GM21381 (cell line): ENCODE measurements around the gene GOLGA6L10.
"Not testable (repeated sequence)": the region's sequence is repeated elsewhere in the genome, so short reads cannot be mapped to it uniquely, and the experiment has no call there.

Experiments
- ATAC-seq: cut with Tn5 transposase; IDR thresholded peaks from one replicate; pipeline ENCODE4 v1.9.1; 2021; ENCODE audit warnings: mild to moderate bottlenecking, moderate library complexity; ENCODE audit not compliant: unreplicated experiment

Gene GOLGA6L10

DNA sequence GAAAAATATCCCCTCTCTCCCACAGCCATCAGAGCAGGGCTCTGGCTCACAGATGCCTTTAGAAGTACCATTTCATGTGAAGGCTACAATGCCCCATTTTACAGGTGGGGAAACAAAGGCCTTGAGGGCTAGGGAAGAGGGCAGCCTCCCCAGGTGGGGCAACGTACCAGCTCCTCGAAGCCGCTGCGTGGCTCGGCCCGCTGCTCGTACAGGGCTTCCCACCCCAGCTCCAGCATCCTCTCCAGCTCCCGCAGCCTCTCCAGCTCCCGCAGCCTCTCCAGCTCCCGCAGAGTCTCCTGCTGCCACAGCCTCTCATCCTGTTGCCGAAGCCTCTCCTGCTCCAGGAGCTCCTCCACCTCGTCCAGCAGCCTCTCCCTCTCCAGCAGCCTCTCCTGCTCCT, 4.9 kb downstream of the GOLGA6L10 start:
- not testable (repeated sequence) for ATAC-seq

DNA sequence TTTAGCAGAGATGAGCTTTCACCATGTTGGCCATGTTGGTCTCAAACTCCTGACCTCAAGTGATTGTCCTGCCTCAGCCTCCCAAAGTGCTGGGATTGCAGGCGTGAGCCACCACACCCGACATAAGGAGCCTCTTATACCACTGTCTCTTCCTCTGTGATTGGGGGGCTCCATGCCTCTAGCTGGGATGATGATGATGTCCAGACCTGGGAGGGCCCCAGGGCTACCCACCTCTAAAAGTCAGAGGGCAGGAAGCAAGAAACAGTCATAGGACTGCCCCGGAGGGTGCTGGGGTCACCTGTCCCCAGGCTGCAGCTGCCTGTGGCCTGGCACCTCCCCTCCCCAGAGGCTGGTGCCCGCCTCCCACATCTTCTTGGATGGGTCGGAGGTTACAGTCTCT, 5.4 kb downstream of the GOLGA6L10 start:
- ATAC-seq = not testable (repeated sequence)

DNA sequence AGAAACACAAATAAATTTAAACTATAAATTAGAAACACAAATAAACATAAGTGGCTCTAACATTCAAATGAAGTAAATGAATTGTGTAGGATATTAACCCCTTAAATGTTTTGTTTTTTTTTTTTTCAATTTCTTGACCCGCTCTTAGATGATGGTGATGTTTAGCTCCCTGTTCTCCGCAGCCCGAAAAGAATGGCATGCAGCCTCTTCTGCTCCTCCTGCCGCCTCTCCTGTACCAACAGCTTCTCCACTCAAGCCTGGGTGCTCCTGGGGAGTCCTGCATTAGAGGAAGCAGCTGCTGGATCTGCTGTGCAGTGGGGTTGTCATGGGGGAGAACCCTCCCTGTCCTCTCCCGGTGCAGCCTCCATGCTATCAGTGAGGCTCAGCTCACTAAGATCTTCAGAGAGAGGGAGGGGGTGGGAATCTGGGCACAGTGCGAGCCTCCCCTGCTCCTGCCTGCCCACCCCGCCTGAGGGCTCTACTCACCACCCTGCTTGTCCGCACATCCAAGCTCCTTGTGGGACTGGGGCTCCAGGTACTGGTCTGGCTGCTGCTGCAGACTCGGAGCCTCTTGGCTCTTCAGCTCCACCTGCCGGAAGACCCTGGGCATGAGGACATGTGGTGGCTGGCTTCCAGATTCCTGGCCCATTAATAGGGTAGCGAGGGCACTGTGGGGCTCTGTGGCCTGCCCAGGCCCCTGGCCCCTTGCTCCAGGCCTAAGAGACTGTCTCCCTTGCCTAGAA, 6.5 kb downstream of the GOLGA6L10 start:
- not testable (repeated sequence) for ATAC-seq

DNA sequence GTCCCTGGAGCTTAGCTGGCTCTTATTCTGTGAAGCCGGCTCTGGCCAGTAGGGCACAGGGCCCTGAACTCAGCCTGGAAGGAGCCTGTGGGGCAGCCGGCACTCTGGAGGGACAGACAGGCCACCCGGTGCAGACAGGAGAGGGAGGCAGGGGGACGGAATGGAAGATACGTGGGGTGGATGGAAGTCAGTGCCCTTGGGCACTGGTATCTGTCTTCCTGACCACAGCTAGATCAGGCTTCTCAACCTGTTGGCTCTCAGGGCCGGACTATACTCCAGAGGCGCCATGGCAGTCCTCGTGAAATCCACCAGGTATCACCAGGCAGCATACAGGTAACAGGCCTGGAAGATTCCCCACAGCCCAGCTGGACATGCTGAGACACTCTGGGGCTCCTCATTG, 10.7 kb downstream of the GOLGA6L10 start:
- not testable (repeated sequence) for ATAC-seq

DNA sequence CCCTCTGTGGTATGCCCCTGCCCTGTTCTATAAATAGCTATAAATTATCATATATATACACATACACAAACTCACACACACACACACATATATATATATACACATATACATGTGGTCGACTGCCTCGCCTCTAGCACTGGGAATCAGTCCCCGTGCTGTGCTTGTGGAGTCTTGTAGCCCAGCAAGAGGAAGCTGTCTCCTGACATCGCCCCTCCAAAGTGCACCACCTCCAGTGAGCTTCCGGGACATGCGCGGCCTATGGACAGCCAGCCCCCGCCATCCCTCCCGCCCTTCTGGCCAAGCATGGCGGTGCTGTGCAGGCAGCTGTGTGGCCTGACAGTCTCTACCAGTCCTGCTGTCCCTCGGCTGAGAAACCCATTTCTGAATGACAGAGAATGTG, 11.2 kb downstream of the GOLGA6L10 start:
- ATAC-seq = not testable (repeated sequence)

DNA sequence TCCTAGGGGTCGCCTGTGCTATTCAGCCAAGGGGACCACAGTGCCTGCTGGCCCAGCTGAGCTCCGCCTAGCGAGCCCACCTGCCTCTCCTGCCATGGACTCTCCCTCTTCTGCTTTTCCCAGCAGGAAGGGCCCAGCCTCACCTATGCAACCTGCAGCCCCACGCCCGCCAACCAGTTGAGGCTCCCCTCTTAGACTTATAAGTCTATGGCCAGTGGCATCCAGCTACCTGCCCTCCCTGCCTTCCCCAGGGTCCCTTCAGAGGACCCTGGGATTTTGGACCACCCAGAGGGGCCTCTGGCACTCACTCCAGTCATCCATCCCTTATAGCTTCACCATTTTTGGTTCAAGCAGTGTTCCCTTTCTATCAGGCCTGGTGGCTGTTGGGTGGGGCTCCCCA, 12.2 kb downstream of the GOLGA6L10 start:
- not testable (repeated sequence) for ATAC-seq

DNA sequence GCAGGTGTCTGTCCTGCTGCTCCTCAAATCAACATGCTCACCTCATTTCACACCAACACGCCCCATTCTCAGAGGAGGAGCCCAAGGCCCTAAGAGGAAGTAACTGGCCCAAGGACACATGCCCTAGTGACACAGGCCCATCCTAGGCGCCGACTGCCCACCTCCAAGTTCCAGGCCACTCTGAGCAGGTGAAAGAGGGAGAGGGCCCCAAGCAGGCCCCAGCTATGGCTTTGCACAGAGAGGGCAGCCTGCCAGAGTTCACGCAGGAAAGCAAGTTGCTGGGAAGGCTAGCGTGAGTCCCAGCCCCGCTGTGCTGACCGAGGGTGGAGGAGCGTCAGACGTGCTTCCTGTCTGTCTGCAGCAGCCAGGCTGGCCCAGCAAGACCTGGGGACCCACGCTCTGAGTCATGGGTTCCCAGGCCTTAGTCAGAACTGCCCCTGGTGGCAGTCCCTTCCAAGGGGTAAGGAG, 13.1 kb downstream of the GOLGA6L10 start:
- not testable (repeated sequence) for ATAC-seq

DNA sequence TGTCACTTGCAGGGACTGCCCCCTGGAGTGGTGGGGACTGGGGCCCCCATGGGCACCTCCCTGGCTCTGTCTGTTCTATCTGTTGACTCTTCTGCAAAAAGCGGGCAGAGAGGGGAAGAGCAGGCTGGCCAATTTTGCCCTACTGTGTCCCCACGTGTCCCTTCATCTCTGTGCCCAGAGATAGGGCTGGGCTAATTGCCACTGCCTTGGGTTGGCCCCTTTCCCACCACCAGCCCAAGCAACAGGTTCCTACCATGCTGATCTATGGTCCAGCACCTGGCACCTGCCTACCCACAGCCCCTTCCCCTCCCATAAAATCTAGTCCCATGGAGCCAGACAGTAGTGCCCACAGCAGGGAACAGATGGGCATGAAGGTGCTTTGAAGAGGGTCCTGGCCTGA, 14.3 kb downstream of the GOLGA6L10 start:
- not testable (repeated sequence) for ATAC-seq

DNA sequence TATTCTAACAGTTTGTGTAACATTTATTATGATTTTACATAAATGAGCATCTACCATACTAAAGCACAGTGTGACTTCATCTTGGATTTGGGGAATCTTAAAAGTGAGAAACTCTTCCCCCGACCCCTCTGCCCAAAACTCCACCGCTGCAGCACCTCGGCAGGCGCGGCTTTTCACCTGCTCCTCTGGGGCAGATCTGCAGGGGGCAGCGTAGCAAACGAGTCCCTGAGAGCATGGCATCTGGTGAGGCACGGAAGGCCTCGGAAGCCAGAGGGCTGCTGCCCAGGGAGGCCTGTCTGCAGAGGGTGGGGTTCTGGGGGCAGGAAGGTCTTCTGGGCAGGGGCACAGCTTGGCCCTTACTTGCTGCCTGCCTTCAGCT, 14.7 kb downstream of the GOLGA6L10 start:
- not testable (repeated sequence) for ATAC-seq

DNA sequence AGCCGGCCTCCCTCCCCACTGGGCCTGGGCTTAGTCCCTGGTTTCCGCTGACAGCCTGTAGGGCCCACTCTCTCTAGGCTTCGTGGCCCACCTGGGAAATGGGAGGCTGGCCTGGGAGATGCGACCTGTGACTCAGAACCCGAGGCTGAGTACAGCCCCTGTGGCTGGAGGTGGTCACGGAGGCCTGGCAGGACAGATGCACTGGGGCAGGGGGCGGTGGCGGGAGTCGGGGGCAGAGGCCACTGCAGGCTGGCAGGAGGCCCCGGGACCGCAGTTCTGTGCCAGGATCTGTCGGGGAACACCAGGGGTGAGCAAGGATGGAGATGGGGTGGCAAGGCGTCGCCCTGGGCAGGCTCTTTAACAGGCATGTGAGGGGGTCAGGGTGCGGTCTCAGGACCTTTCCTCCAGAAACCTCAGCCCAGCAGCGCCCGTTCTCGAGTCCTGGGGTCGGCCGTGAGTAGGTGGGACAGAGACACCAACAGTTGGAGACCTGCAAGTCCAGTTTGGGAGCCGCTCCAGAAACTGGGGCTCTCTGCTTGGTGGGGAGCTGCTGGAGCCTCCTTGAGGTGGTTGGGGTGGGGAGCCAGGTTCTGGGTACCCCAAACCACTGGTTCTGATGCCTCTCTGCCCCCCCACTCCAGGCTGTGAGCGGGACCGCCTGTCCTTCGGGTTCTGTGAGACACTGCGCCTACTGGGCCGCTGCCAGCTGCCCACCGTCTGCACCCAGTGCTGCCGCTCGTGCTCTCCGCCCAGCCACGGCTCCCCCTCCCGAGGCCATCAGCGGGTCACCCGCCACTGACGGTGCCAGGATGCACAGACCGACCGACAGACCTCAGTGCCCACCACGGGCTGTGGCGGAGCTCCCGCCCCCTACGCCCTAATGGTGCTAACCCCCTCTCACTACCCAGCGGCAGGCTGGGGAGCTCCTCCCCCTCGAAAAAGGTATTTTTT, 15.4 kb downstream of the GOLGA6L10 start:
- not testable (repeated sequence) for ATAC-seq

DNA sequence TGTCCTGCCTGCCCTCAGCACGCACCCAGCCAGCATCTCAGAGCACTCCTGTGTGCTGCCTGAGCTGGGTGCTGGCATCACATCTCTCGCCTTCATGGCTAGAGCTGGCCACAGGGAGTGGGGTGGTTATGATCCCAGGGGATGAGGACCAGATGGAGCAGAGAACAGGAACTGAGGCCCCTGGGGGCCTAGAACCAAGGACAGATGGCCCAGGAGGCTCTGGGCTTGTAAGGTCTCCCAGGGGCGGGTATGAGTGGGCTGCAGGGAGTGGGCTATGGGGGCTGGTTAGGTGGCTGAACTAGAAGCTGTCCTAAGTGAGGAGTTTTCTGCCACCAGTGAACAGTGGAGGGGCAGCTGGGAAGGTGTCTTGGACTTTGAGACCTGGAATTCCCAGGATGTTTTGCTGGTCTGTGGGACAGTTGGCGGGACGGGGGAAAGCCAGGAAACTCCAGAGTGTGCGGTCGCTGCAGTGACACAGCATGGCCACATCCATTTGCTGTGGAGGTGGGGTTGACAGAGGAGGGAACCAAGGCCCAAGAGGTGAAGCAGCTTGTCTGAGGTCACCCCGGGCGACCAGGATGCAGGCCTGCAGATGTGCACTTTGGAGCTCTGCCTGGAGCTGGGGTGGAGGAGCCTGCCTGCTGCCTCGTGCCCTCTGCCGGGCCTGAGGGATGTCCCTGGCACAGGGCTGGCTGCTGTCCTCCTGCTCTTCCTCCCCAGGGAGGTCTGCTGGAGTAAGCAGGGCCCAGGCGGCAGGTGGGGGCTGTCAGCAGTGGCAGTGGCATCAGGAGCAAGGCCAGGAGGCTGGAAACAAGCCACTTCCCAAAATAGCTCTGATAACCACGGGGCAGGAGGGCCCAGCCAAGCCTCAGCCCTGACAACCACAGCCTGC, 16.3 kb downstream of the GOLGA6L10 start:
- not testable (repeated sequence) for ATAC-seq

DNA sequence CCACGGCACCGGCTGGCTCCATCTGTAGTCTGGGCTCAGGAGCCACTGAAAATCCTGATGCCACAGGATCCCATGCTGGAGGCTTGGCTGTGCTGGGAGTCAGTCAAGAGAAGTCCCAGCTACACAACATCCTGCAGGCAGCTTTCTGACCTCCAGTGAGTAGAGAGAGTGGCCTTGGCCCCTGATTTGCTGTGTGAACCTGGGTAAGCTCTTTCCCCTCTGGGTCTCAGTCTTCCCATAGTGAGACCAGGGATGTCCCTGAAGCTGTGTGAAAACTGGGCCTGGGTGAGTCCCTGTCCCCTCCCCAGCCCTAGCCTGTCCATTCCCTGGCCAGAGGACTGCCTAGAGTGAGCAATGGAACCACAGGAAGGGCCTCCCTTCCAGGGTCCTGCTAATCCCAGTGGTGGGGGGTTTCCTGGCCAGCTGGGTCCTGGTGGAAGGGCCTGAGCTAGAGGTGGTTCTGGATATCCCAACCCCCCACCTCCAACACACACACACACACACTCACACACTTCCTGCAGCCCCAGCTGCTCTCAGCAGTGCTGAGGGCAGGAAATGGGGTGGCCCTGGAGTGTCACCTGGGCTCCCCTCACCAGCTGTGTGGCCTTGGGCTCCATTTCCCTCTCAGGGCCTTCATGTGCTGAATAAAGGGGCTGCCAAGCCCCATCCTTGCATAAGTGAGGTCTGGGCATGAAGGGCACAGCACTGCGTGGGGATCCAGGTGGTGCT, 17.5 kb downstream of the GOLGA6L10 start:
- peak; percentile 72 for ATAC-seq

DNA sequence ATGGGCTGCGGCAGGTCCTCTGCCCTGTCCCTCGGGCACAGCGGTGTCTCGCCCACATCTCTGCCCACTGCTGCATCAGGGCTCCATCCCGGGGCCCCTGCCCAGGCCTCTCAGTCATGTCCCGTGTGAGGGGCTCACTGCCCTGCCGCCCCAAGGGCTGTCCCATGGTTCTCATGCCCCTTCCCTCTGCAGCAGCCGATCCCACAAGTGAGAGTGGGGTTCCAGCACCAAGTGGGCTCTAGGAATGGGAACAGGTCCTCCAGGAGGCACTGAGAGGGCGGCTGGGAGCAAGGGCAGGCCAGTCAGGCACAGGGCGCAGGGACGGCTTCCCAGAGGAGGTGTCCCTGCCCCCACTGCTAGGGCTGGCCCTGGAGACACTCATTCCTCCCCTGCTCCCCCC, 18.4 kb downstream of the GOLGA6L10 start:
- not testable (repeated sequence) for ATAC-seq

DNA sequence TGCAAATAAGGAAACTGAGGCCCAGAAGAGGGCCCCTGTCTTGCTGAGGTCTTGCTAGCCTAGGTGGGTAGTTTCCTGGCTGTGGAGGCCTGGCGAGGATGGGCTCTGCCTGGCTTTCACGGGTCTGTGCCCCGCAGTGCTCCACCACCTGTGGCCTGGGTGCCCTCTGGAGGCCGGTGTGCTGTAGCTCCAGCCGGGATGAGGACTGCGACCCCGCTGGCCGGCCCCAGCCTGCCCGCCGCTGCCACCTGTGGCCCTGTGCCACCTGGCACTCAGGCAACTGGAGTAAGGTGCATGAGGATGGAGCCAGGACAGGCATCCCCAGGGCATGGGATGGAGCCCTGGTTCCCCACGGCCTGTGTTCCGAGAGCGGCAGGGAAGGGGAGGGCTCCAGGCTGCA, 20.2 kb downstream of the GOLGA6L10 start:
- not testable (repeated sequence) for ATAC-seq

DNA sequence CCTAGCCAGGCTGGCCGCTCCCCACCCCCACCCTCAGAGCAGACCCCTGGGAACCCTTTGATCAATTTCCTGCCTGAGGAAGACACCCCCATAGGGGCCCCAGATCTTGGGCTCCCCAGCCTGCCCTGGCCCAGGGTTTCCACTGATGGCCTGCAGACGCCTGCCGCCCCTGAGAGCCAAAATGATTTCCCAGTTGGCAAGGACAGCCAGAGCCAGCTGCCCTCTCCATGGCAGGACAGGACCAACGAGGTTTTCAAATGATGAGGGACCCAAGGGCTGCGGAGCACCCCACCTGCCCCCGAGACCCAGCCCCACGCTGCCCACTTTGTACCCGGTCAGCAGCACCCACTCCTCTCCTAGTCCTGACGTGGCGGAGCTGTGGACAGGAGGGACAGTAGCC, 21.9 kb downstream of the GOLGA6L10 start:
- ATAC-seq = not testable (repeated sequence)

DNA sequence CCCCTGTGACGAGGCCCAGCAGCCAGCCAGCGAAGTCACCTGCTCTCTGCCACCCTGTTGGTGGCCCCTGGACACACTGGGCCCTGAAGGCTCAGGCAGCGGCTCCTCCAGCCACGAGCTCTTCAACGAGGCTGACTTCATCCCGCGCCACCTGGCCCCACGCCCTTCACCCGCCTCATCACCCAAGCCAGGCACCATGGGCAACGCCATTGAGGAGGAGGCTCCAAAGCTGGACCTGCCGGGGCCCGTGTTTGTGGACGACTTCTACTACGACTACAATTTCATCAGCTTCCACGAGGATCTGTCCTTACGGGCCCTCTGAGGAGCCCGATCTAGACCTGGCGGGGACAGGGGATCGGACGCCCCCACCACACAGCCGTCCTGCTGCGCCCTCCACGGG, 22.4 kb downstream of the GOLGA6L10 start:
- not testable (repeated sequence) for ATAC-seq

DNA sequence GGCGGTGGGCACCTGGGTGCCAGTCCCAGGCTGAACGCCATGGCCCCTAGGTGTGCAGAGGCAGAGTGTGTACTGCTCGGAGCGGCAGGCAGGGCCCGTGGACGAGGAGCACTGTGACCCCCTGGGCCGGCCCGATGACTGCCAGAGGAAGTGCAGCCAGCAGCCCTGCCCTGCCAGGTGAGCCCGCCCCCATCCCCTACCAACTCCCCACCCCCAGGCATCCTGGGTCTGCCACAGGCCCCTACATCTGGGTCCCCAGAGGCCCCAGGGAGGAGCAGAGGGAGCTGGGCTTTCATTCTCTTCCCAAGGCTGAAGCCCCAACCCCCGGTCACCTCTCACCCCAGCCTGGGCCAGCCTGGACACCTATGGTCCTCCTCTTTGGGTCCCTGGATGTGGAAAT, 23.6 kb downstream of the GOLGA6L10 start:
- not testable (repeated sequence) for ATAC-seq

DNA sequence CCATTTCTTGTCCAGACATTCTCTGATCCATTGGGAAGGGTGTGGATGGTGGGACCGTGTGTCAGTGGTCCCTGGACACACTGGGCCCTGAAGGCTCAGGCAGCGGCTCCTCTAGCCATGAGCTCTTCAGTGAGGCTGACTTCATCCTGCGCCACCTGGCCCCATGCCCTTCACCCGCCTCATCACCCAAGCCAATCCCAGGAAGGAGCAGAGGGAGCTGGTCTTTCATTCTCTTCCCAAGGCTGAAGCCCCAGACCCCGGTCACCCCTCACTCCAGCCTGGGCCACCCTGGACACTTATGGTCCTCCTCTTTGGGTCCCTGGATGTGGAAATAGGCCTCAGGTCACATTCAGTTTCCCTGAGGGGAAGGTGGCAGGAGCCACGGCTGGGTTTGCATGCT, 24.4 kb downstream of the GOLGA6L10 start:
- not testable (repeated sequence) for ATAC-seq

DNA sequence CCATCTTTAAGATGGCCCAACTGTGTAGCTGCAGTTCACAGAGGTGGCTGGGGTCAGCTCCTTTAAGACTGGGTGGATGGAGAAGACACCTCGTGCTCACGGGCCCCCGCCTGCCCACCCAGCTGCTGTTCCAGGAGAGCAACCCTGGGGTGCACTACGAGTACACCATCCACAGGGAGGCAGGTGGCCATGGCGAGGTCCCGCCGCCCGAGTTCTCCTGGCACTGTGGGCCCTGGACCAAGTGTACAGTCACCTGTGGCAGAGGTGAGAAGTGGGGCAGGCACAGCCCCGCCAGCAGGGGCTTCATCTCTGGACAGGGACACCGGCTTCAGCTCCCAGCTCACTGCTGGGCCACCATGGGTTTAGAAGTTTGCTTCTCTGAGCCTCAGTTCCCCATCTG, 26.8 kb downstream of the GOLGA6L10 start:
- ATAC-seq = not testable (repeated sequence)

DNA sequence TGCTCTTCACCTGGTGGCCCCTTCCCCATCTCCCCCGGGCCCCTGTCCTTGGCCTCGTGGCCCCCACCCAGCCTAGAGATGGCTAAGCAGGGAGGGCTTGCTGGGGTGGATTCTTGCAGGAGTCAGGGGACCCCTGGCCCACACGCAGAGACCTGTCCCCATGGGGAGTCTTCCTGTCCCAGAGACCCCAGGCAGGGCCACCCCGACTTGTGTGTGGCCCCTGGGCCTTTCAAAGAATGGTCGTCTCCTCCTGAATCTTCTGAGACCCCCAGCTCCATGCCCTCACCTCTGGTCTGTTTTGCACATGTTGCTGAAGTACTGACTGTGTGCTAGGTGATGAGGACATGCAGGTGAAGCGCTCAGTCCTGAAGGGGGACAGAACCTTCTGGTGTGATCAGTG, 28.4 kb downstream of the GOLGA6L10 start:
- not testable (repeated sequence) for ATAC-seq
